Midbrain (tissue), 1 donor: ENCODE results near the gene PLXNB1.

Experiments
- DNase-seq: peaks from one replicate; lab custom pipeline; 2025; lab: John Stamatoyannopoulos, UW

The PLXNB1 gene

DNA sequence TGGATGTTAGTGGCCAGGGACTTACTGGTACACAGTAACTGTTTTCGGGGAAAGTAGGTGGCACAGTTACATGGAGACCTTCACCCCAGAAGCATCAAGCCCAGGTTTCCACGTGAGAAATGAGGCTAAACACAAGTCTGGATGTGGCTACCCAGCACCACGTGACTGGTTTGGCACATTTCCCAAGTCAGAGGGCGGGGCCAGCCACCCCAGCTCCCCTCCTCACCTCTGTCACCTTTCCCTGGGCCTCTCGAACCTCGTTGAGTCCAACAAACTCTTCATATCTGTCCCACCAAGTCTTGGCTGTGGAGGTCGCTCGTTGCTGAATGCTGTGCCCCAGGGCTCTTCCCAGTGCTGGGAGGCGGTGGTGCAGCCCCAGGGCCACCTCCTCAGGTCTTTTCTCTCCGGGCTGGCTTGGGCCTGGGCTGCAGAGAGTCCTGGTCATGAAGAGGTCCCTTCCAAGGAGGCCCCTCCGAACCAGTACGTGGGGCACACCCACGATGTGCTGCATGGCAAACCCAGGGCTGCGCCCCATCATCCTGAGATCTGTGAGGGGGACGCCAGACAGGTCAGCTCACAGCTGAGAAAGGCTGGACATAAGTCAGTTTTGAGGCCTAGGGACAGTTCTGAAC is 4.8 kb upstream of the PLXNB1 start:
- DNase-seq = no peak

DNA sequence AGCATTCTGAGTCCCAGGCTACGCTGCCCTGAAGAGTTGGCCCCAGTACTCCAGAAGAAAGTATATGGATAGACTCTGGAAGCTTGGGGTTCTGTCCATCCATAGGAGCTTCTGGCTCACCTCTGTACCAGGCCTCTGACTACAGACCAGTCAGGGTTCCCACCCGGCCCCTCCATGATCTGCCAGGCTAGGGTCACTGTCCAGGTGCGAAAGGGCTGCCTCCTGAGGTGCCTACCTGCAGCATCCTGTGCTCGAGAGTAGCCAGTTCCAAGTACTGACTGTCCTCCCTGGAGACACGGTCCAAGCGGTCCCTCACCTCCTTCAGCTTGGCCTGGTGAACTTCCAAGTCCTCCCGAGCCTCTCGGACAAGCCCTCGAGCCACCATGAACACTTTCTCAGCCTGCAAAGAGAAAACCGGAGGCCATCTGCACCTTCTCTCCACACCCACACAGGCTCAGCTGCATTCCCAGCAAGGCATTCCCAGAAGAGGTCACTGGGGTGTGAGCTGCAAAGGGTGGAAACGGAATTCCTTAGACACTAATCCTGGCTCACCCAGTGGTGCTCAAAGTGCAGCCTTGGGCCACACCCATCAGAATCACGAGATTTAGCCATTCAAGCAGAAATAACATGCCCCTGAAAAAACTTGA is 3.7 kb upstream of the PLXNB1 start:
- no peak for DNase-seq

DNA sequence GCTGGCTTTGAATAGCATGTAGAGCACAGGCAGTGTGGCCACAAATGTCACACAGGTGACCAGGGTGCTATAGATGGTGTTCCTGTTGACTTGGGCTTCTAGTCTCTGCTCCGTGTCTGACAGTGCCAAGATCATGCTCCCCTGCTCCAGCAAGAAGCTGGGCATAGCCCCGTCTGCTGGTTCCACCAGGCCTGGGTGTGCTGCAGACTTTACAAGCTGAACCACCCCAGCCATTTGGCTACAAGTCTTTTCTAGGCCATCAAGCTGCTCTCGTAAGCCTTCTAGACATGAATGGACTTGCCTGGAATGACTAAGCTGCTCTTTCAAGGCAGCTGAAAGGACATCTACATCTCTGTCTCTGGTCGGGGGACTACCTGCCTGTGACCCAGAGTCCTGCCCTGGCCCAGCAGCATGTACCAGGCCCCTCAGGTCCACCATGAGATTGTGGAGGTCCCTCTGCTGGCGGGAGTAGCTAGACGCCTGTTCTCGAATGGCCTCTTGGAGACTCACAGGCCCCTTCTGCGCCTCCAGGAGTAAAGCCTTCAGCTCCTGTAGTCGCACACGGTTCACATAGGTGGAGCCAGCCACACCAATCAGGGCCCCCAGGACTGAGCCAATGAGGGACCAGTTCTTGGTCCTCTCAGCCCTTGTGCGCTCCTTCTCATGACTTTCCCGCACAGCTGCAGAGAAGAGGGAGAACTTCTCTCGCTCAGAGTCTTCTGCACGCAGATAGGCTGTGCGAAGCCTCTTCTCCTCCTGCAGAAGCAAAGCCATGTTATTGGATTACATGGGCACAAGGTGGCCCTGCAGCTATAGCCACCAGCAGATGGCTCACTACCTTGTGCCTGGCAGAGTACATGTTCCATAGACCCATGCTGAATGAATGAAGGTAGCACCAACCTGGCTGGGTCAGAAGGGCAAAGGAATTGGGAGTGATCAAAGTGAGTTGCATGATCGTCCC is 2.8 kb upstream of the PLXNB1 start:
- no peak for DNase-seq

DNA sequence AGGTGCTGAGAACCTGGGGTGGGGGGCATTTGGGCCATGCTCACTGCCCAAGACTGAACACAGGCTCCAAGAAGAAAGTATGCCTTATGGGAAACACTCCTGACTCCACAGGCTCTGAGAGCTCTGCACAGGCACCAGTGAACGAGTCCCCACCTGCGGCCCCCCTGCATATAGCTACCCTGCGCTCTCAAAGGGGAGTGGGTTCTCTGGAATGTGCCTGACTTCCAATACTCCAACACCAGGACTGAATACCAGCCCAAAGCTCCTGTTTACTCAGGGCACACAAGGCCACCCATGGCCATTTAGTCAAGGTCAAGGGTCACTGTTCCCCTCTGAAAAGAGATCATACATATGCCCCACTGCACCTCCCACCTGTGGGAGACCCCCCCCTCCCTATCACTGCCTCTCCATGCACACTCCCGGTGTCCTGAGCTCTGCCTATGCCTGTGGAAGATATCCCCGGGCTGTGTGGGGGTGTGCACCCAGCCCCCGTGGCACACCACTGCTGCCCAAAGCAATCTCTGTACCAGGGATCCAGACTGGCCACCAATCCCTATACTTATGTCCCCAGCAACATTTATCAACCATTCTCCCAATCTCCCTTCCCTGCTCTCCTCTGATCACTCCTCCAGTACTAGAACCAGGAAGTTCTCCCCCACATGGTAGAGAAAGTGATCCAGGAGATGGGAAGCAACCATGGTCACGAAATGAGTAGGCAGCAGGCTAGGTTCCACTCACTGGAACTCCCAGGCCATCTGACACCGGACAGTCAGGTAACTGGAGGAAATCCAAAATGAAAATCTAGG is 1.5 kb upstream of the PLXNB1 start:
- DNase-seq = no peak

DNA sequence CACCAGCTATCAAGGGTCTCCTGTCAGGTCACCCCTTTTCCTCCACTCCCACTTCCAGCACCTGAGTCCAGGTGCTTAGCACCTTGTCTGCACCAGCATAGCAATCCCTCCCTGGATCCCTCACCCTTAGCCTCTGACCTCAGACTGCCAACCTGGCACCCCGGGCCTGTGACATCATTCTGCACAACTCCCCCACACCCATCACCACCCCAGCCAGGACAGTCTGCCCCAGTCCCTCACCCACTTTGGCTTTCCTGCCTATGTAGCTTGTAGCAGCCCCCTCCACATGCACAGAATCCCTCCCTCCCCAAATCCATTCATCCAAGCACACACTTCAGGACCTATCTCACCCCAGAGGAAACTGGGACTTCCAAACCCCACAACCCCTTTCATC is 819 bp upstream of the PLXNB1 start:
- DNase-seq = no peak

DNA sequence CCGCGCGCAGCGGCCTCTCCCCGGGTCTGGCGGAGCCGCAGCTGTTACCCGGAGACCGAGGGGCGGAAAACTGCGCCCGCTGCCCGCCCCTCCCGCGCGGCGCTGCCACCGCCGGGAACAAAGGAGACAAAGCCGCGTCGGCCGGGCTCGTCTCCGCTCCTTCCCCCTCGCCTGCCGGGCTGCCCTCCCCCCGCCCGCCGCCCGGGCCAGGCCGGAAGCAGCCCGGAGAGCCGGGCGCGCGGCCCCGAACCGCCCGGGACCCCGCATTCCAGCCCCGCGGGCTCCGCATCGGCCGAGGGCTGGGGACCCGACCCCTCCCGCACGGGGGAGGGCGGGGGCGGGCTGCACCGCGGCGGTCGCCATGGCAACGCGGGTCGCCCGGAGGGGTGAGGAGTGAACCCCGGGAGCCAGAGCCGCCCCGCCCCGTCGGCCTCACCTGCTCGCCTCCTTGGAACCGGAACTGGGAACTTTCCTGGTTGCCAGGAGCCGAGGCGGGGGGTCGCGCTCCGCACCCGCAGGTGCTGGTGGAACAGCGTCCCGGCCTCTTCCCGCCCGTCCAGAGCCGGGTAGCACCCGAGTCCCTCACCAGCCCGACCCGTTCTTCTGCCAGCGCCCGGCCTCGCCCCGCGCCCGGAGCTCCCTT is 448 bp downstream of the PLXNB1 start:
- peak; percentile 90 for DNase-seq

DNA sequence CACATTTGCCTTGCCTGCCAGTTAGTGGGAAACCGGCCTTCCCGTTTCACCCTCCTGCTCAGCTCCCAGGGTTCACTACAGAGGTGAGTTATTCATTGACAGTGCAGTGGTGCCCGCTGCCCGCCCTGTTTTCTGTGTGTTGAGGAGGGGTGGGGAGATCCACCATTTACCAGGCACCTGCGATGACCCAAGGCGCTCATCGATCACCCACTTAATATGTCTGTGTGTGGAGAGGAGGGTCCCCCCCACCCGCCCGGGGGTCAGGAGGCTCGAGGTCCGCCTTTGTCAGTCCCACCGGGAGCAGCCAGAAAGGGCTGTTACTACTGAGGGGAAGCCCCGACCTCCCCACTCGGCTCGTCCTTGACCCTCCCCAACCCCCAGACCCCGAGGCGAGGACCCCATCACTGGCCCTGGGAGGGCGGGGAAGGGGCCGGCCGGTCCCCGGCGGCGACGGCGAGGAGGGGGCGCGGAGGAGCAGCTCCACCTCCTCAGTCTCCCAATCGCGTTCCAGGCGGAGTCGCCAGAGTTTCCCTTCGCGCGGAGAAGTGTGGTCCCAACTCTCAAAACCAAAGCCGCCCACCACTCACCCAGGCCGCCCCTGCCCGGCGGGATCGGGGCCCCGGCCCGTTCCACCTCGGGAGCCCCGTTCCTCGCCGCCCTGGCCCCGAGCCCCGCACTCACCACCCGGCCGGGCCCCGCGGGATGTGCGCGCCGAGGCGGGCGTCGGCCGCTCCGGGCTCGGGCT is 1.1 kb downstream of the PLXNB1 start:
- DNase-seq = peak; percentile 58

DNA sequence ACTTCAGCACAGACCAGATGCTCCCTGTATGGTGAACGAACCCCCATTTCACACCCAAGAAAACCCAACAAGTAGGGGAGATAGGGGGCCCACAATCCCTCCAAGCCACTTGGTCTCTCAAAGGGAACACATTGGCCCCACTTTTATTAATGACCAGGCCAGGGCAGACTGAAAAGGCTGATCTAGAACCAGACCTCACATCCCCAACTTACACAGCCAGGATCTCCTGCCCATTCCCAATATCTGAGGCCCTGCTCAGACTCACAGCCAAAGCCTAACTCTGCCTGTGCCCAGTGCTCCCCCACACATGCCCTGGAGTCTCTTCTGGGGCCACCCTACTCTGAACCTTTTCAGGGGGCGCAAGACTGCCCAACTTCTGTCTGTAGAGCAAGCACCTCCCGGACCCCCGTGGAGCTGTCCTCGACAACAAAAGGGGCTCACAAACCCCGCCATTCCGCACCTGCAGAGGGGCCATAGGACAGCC is 1.8 kb downstream of the PLXNB1 start:
- DNase-seq = no peak

DNA sequence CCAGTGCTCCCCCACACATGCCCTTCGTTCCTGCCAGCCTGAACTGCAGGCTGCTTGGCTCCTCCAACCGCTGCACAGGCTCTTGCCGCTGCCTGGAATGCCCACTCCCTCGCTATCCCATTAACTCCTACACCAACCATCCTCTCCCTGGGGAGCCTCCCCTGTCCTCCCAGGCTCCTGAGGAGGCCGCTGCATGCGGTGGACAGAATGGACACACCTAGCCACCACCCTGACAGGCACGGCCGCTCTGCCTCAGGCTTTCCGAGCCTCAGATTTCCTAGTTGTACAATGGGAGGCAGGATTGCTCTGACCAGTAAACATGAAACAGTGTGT is 2.3 kb downstream of the PLXNB1 start:
- DNase-seq = peak; percentile 46

DNA sequence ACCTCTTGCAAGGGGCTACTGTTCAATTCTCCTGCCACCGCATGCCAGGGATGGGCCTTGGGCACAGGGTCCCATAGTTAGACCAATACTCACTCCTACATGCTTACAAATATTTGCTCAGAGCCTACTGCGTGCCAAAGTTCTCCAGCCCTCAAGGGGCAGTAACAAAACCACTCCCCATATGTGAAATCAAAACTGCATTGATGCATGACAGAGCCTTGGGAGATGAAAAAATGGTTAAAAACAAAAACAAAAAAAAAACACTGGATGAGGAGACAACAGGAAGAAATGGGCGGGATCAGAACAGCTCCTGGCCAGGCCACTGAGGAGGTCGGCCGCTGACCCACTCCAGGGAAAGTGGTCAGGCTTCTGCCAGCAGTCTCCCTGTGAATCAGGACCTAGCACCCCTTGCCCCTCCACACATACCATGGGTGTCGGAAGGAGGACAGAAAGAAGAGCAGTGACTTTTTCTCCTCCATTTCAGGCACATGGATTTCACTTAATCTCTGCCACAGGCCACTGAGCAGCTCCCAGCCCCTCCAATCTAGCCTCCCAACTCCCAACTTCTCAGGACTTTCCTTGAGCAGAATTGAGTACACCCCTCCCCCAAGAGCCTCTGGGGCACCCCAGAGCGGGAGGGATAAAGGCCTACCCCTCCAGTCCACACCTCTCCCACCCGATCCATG is 2.8 kb downstream of the PLXNB1 start:
- no peak for DNase-seq

DNA sequence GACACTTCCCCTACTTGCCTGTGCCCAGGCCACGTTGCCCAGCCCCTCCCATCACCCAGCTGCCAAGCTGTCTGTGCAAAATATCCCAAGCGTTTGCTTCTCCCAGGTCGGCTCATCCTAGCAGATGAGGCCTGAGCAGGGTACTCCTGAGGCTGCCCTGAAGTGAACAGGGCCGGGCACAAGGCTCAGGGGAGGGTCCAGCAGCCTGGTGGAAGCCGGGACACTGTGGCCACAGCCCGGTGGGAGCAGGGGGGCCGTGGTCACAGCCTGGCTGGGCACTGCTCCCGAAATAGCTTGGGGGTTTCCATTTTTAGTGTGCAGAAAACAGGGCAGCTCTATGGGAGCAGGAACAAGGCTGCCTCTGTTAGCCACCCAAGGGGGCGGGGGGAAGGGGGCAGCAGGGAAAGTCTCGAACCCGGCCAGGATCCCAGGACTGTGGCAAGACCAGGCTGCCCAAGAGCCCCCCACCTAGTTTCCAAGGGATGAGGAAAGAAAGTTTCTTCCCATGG is 3.4 kb downstream of the PLXNB1 start:
- DNase-seq = peak; percentile 96

DNA sequence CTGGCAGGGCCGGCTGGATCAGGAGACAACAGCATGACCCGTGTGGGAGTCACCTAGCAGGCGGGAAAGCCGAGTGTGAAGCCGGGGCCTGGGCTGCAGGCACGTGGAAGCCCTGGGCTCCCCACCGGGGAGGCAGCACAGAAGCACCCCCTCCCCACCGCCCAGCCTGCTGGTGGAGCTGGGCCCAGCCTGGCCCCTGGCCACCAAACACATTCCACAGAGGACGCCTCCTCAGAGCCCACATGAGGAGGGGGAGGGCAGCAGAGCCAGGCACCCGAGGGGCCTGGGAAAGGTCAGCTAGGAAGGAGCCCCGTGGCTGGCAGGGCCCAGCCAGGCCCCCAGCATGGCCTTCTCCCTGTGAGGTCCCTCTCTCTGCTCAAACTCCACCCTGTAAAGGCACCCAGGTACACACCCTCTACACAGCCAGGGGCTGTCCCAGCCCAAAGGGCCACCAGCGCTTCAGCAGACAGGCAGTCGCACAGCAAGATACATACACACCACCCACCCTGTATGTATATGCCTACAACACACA is 4.5 kb downstream of the PLXNB1 start:
- peak; percentile 67 for DNase-seq

DNA sequence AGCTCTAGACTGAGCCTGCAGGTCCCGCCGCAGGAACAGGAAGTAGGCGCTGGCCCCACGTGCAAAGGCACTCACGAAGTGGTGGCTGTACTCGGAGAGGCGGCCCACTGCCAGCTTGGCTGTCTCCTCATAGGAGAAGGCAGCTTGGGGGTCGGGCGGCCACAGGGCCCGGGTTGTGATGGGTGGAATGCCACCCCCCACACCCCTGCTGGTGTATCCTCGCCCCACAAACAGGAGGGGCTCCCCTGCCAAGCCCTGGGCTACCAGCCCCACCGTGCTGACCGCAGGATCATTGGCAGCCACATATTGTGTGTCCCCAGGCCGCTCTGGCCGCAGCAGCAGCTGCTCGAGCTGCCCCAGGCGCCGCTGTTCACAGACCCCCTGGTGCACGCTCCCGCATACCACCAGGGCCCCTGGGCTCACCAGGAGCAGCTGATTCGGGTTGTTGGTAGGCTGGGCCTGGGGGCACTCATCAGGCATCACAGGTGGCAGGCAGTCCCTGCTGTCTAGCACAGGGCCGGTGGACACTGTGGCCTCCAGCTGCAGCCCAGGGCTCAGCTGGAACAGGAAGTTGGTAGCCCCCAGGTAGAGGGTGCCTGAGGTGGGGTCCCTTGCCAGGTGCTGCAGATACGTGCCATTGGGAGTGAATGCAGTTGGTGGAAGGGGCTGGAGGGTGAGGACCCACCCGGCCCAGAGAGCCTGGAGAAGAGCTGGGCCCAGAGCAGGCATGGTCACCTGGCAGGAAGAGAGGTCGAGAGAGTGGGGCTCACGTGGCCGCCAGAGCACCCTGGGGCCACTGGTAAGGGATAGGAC is 5.8 kb downstream of the PLXNB1 start:
- peak; percentile 27 for DNase-seq

DNA sequence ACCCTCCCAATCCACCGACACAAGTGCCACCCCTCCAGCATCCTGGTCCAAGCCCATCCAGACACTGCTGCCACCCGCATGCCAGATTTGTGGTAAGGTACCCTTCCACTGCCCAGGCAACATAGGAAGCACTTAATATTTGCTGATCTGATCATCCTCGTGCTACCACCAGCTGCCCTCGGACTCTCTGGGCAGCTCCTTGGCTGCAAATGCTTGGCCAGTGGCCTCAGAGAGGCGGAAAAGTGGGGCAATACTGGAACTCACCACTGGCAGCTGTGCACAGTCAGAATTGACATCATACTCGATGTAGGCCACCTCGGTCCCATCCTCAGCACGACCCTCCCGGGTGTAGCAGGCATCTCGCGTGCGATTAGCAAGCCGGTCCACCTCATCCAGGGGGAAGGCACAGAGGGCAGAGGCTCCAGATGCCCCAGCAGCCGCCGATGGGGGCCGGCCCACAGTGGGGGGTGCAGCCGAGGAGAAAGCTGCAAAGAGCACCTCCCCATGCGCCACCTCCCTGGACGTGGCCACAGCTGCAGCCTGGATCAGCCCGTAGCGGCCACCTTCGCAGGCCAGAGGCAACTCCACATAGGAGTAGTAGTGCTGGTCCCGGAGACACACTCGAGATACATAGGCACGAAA is 6.5 kb downstream of the PLXNB1 start:
- DNase-seq = peak; percentile 31

DNA sequence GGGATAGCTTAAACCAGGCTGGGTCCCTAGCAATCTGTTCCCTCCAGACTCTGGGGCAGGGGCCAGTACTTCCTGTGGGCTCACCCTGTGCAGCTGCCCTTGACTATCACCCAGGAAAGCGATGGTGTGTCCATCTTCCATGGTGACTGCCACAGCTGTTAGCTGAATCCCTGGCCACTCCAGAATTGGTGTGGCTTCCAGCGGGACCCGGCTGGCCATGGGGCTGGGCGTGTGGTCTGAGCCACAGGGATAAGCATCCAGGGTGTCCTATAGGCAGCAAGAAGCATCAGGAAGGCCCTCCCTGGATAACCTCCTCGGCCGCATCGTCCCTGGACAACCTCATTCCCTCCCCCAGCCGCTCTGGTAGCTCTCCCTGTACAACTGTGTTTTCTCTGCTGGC is 7.2 kb downstream of the PLXNB1 start:
- DNase-seq = no peak

DNA sequence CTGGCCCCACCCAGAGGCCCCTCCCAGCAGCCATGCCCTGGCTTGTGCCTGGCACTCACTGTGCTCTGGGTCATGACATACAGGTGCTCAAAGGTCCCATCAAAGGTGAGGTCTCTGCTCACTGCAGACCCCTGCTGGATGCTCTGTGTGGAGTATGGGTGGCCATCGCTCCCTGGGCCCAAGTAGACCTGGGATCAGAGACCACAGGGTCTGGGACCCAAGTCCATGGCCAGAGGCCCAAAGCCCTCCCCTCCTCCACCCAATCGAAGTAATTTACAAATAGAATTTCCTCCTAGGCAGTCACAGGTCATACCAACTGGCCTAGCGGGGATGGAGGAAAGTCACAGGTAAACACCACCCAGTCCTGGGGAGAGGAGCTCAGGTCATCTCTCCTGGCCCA is 7.6 kb downstream of the PLXNB1 start:
- DNase-seq = no peak

DNA sequence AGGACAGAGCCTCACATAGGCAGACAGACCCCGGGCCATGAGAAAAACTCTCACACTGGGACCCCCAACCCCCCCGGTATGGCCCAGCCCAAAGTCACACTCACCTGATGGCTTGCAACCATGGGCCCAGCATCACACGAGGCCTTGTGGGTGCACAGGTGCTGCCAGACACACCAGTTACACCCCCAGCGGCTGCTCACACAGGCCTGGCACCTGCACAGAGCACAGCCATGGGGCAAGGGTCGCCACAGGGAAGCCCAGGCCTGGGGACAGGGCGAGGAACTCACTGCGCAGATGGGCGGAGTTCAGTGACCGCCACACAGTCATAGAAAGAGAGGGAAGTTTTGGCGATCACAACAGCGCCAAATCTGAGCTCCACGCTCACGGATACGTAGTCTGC is 9.3 kb downstream of the PLXNB1 start:
- no peak for DNase-seq

DNA sequence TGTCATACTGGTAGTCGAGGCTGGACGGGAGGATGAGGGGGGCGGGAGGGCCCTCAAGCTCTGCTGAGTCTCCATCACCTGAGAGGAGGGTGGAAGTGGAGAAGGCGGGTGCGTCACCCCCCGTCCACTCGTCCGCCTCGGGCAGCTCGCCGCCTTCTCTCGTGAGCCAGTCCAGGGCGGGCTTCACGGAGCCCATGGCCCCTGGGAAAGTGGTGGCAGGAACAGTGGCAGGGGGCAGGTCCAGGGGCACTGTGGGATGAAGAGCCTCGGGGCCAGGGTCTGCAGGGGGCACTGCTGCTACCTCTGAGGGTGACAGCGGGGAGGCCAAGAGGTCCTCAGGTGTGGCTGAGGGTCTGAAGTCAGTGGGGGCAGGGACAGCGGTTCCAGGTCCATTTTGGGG is 10.3 kb downstream of the PLXNB1 start:
- DNase-seq = no peak
